Measurements from ENCODE around the gene MAGI1.
"Not testable (repeated sequence)": the region's sequence is repeated elsewhere in the genome, so short reads cannot be mapped to it uniquely, and the experiment has no call there.

Gene MAGI1

GRCh38 chr3:65723011-65723410 is 315.7 kb downstream of the MAGI1 start:
- Histone ChIP-seq H4K91ac (ENCODE audit: low read length) (no peak overlapping the region), H3K23ac (ENCODE audit: low read length in 2 of 2) (no peak overlapping the region), H4K8ac (ENCODE audit: low read length) (no peak overlapping the region), H3K18ac (ENCODE audit: low read depth in 1 of 2, low read length in 2 of 2) (no peak overlapping the region), H3K9me3 (ENCODE audit: control insufficient read depth, low read length) (no peaks in the 10 kb centered on the region), H3K36me3 (ENCODE audit: control insufficient read depth in 1 of 2, insufficient read depth in 2 of 2, low read depth in 1 of 2, low read length in 2 of 2) (no peaks in the 10 kb centered on the region), H2BK15ac (ENCODE audit: low read depth, poor library complexity, severe bottlenecking) (no peak overlapping the region), H2BK120ac (ENCODE audit: low read depth, low read length) (no peak overlapping the region), H2BK5ac (ENCODE audit: low read depth, low read length, poor library complexity, severe bottlenecking) (no peak overlapping the region), H3K9ac (ENCODE audit: low read length) (no peak overlapping the region), H3K4me2 (ENCODE audit: low read length, poor library complexity, severe bottlenecking) (no peak overlapping the region), H2AFZ (ENCODE audit: low read depth, low read length) (no peak overlapping the region), H3K4me1 (ENCODE audit: control insufficient read depth, insufficient read depth, low read depth, low read length) (no peaks in the 10 kb centered on the region), H3K4me3 (ENCODE audit: insufficient read depth in 1 of 2, low read depth in 1 of 2, low read length in 2 of 2) (no peak overlapping the region), H3K14ac (ENCODE audit: low read length in 2 of 2) (no peak overlapping the region), H2AK5ac (ENCODE audit: low read length, severe bottlenecking) (no peak overlapping the region), H3K27me3 (ENCODE audit: control insufficient read depth in 1 of 2, insufficient read depth in 1 of 2, low read length in 2 of 2) (no peaks in the 10 kb centered on the region), H3K79me1 (replicated peaks; ENCODE audit: low read length, poor library complexity, severe bottlenecking) (peaks cover 7% of the 10 kb centered on the region), H3K27ac (ENCODE audit: low read length, poor library complexity, severe bottlenecking) (no peak overlapping the region), H3K4ac (ENCODE audit: low read depth in 1 of 2, low read length in 2 of 2) (no peak overlapping the region), H2BK12ac (ENCODE audit: low read length in 2 of 2) (no peak overlapping the region)
- no peak for DNase-seq
- WGBS: 97% methylated on average over 3 of the region's 3 CpGs

- WGBS: 97% methylated on average over 3 of the region's 4 CpGs
- Histone ChIP-seq H3K27ac (ENCODE audit: low read length, poor library complexity, severe bottlenecking) (no peak overlapping the region), H3K27me3 (ENCODE audit: control insufficient read depth in 1 of 2, insufficient read depth in 1 of 2, low read length in 2 of 2) (no peaks in the 10 kb centered on the region), H3K4me1 (ENCODE audit: control insufficient read depth, insufficient read depth, low read depth, low read length) (no peaks in the 10 kb centered on the region), H3K4me3 (ENCODE audit: insufficient read depth in 1 of 2, low read depth in 1 of 2, low read length in 2 of 2) (no peak overlapping the region), H2AK5ac (ENCODE audit: low read length, severe bottlenecking) (no peak overlapping the region), H2BK12ac (ENCODE audit: low read length in 2 of 2) (no peak overlapping the region), H4K91ac (ENCODE audit: low read length) (no peak overlapping the region), H3K18ac (ENCODE audit: low read depth in 1 of 2, low read length in 2 of 2) (no peak overlapping the region), H3K36me3 (ENCODE audit: control insufficient read depth in 1 of 2, insufficient read depth in 2 of 2, low read depth in 1 of 2, low read length in 2 of 2) (no peaks in the 10 kb centered on the region), H3K23ac (ENCODE audit: low read length in 2 of 2) (no peak overlapping the region), H2BK5ac (ENCODE audit: low read depth, low read length, poor library complexity, severe bottlenecking) (no peak overlapping the region), H2AFZ (ENCODE audit: low read depth, low read length) (no peak overlapping the region), H3K4ac (ENCODE audit: low read depth in 1 of 2, low read length in 2 of 2) (no peak overlapping the region), H2BK120ac (ENCODE audit: low read depth, low read length) (no peak overlapping the region), H3K9me3 (ENCODE audit: control insufficient read depth, low read length) (no peaks in the 10 kb centered on the region), H2BK15ac (ENCODE audit: low read depth, poor library complexity, severe bottlenecking) (no peak overlapping the region), H3K79me1 (replicated peaks; ENCODE audit: low read length, poor library complexity, severe bottlenecking) (peaks cover 11% of the 10 kb centered on the region), H3K9ac (ENCODE audit: low read length) (no peak overlapping the region), H3K4me2 (ENCODE audit: low read length, poor library complexity, severe bottlenecking) (no peak overlapping the region), H3K14ac (ENCODE audit: low read length in 2 of 2) (no peak overlapping the region), H4K8ac (ENCODE audit: low read length) (no peak overlapping the region)
- no peak for DNase-seq
Measured at GRCh38 chr3:65720989-65721737, 317.6 kb downstream of the MAGI1 start.

GRCh38 chr3:65719639-65720038 is 319.1 kb downstream of the MAGI1 start:
- H3K4me1 ChIP-seq (ENCODE audit: control insufficient read depth, insufficient read depth, low read depth, low read length); H2AFZ ChIP-seq (ENCODE audit: low read depth, low read length); H3K79me1 ChIP-seq (replicated peaks; ENCODE audit: low read length, poor library complexity, severe bottlenecking); H4K8ac ChIP-seq (ENCODE audit: low read length); H3K9ac ChIP-seq (ENCODE audit: low read length); H3K4me3 ChIP-seq (ENCODE audit: insufficient read depth in 1 of 2, low read depth in 1 of 2, low read length in 2 of 2); H2BK12ac ChIP-seq (ENCODE audit: low read length in 2 of 2); DNase-seq; H3K18ac ChIP-seq (ENCODE audit: low read depth in 1 of 2, low read length in 2 of 2); H3K27me3 ChIP-seq (ENCODE audit: control insufficient read depth in 1 of 2, insufficient read depth in 1 of 2, low read length in 2 of 2); H2BK15ac ChIP-seq (ENCODE audit: low read depth, poor library complexity, severe bottlenecking); H3K36me3 ChIP-seq (ENCODE audit: control insufficient read depth in 1 of 2, insufficient read depth in 2 of 2, low read depth in 1 of 2, low read length in 2 of 2); H3K4ac ChIP-seq (ENCODE audit: low read depth in 1 of 2, low read length in 2 of 2); H2AK5ac ChIP-seq (ENCODE audit: low read length, severe bottlenecking); H3K14ac ChIP-seq (ENCODE audit: low read length in 2 of 2); H2BK5ac ChIP-seq (ENCODE audit: low read depth, low read length, poor library complexity, severe bottlenecking); H3K4me2 ChIP-seq (ENCODE audit: low read length, poor library complexity, severe bottlenecking); H2BK120ac ChIP-seq (ENCODE audit: low read depth, low read length); H3K27ac ChIP-seq (ENCODE audit: low read length, poor library complexity, severe bottlenecking); H3K9me3 ChIP-seq (ENCODE audit: control insufficient read depth, low read length); H4K91ac ChIP-seq (ENCODE audit: low read length); H3K23ac ChIP-seq (ENCODE audit: low read length in 2 of 2): not testable (repeated sequence)
- WGBS: 93% methylated on average over 1 of the region's 1 CpG

- Histone ChIP-seq H3K27me3 (ENCODE audit: control insufficient read depth in 1 of 2, insufficient read depth in 1 of 2, low read length in 2 of 2) (no peaks in the 10 kb centered on the region), H3K27ac (ENCODE audit: low read length, poor library complexity, severe bottlenecking) (no peak overlapping the region), H3K9ac (ENCODE audit: low read length) (no peak overlapping the region), H2AK5ac (ENCODE audit: low read length, severe bottlenecking) (no peak overlapping the region), H2BK5ac (ENCODE audit: low read depth, low read length, poor library complexity, severe bottlenecking) (no peak overlapping the region), H3K14ac (ENCODE audit: low read length in 2 of 2) (no peak overlapping the region), H3K23ac (ENCODE audit: low read length in 2 of 2) (no peak overlapping the region), H2BK12ac (ENCODE audit: low read length in 2 of 2) (no peak overlapping the region), H4K8ac (ENCODE audit: low read length) (no peak overlapping the region), H3K9me3 (ENCODE audit: control insufficient read depth, low read length) (no peaks in the 10 kb centered on the region), H3K4ac (ENCODE audit: low read depth in 1 of 2, low read length in 2 of 2) (no peak overlapping the region), H3K36me3 (ENCODE audit: control insufficient read depth in 1 of 2, insufficient read depth in 2 of 2, low read depth in 1 of 2, low read length in 2 of 2) (no peaks in the 10 kb centered on the region), H3K4me3 (ENCODE audit: insufficient read depth in 1 of 2, low read depth in 1 of 2, low read length in 2 of 2) (no peak overlapping the region), H2BK15ac (ENCODE audit: low read depth, poor library complexity, severe bottlenecking) (no peak overlapping the region), H4K91ac (ENCODE audit: low read length) (no peak overlapping the region), H3K4me1 (ENCODE audit: control insufficient read depth, insufficient read depth, low read depth, low read length) (peaks cover 4% of the 10 kb centered on the region), H3K4me2 (ENCODE audit: low read length, poor library complexity, severe bottlenecking) (no peak overlapping the region), H2BK120ac (ENCODE audit: low read depth, low read length) (no peak overlapping the region), H3K79me1 (replicated peaks; ENCODE audit: low read length, poor library complexity, severe bottlenecking) (peaks cover 5% of the 10 kb centered on the region), H2AFZ (ENCODE audit: low read depth, low read length) (no peak overlapping the region), H3K18ac (ENCODE audit: low read depth in 1 of 2, low read length in 2 of 2) (no peak overlapping the region)
- WGBS: 95% methylated on average over 4 of the region's 4 CpGs
- no peak for DNase-seq
Measured at GRCh38 chr3:65717676-65718346, 320.9 kb downstream of the MAGI1 start.
